Mammary epithelial cell (primary cell): Measurements from ENCODE around the gene ZNF683.

Source experiments
- CTCF ChIP-seq, 2 donors: IDR thresholded peaks in 1 of 2; conservative IDR thresholded peaks in 1 of 2; 2 replicates each; pipeline ENCODE4 v1.5.1; 2011 to 2012; ENCODE audit warnings: inconsistent platforms in 2 of 2, low read length in 2 of 2, mild to moderate bottlenecking in 2 of 2, control low read depth in 1 of 2, low read depth in 1 of 2; ENCODE audit not compliant: insufficient read depth in 1 of 2; ENCODE audit errors: extremely low read depth in 1 of 2
- EZH2 ChIP-seq: IDR thresholded peaks from 2 replicates; pipeline ENCODE4 v1.6.1; 2012; ENCODE audit warnings: low read length, inconsistent platforms, borderline replicate concordance

DNA sequence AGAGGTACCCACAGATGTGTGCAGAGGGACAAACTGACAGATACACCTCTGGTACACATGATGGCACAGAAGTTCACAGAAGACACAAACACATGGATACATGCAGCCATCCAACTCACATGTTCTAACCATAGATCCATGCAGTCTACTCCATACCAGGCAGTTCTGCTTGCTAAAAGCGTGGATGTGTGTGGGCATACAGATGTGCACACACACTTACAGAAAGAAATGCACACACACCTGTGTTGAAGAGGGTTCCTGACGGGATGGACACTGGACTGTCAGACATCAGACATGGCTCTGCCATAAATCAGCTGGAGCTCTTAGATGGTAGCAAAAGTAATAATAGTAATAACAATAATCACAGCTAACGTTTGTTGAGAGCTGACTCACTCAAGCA is 48.0 kb downstream of the ZNF683 start:
- no peak for TF ChIP-seq CTCF (conservative IDR thresholded peaks at IDR 0.05 in 1 of 2, IDR thresholded peaks at IDR 0.05 in 1 of 2; ENCODE audit: extremely low read depth in 1 of 2, insufficient read depth in 1 of 2, low read depth in 1 of 2, low read length in 2 of 2)
- TF ChIP-seq EZH2: no peak
